GM19328 (cell line): ENCODE data around the gene GFY.
A peak's percentile ranks its signal among the peaks of the same experiment; 100 is the strongest.
"Not testable (repeated sequence)": the region's sequence is repeated elsewhere in the genome, so short reads cannot be mapped to it uniquely, and the experiment has no call there.

ENCODE experiments used
- ATAC-seq: cut with Tn5 transposase; IDR thresholded peaks from one replicate; pipeline ENCODE4 v1.9.1; 2021; ENCODE audit warnings: mild to moderate bottlenecking, moderate library complexity; ENCODE audit not compliant: unreplicated experiment

Gene GFY

GRCh38 chr19:49442771-49443365, 17.7 kb downstream of the GFY start:
- ATAC-seq: peak; percentile 13

GRCh38 chr19:49443366-49444099, 18.3 kb downstream of the GFY start:
- peak; percentile 67 for ATAC-seq

- not testable (repeated sequence) for ATAC-seq
Measured at GRCh38 chr19:49444100-49444700, 19.0 kb downstream of the GFY start.

GRCh38 chr19:49445997-49446396, 20.8 kb downstream of the GFY start:
- ATAC-seq: no peak

GRCh38 chr19:49447485-49448431, 22.6 kb downstream of the GFY start:
- no peak for ATAC-seq

GRCh38 chr19:49448432-49448786, 23.2 kb downstream of the GFY start:
- no peak for ATAC-seq

GRCh38 chr19:49450405-49450804, 25.2 kb downstream of the GFY start:
- no peak for ATAC-seq

GRCh38 chr19:49451430-49452181, 26.4 kb downstream of the GFY start, which contains the start of gene PIH1D1:
PIH1D1 (minus strand) TSS chr19:49451814; CDS start chr19:49451574, 240 bp downstream.
- ATAC-seq: peak; percentile 49

GRCh38 chr19:49453013-49453756, 28.0 kb downstream of the GFY start, which contains the start of gene ALDH16A1:
ALDH16A1 (plus strand) TSS chr19:49453225; CDS start chr19:49453332, 107 bp downstream.
- ATAC-seq: peak; percentile 78

GRCh38 chr19:49453757-49454240, 28.6 kb downstream of the GFY start:
- ATAC-seq: no peak

- no peak for ATAC-seq
Measured at GRCh38 chr19:49455773-49456172, 30.6 kb downstream of the GFY start.

GRCh38 chr19:49456326-49456725, 31.1 kb downstream of the GFY start:
- ATAC-seq: no peak

- no peak for ATAC-seq
Measured at GRCh38 chr19:49458567-49458903, 33.3 kb downstream of the GFY start.

- ATAC-seq: no peak
Measured at GRCh38 chr19:49459388-49459787, 34.2 kb downstream of the GFY start.

GRCh38 chr19:49461130-49461529, 35.9 kb downstream of the GFY start:
- ATAC-seq: not testable (repeated sequence)

- ATAC-seq: no peak
Measured at GRCh38 chr19:49461656-49462055, 36.5 kb downstream of the GFY start.

- ATAC-seq: no peak
Measured at GRCh38 chr19:49462492-49462891, 37.3 kb downstream of the GFY start.

- ATAC-seq: no peak
Measured at GRCh38 chr19:49463960-49464740, 39.0 kb downstream of the GFY start.

GRCh38 chr19:49465371-49465770, 40.2 kb downstream of the GFY start:
- no peak for ATAC-seq
